BLaER1 (cell line): ENCODE results near the gene CDK9.
"Not testable (repeated sequence)": the region's sequence is repeated elsewhere in the genome, so short reads cannot be mapped to it uniquely, and the experiment has no call there.

Source experiments
- H3K27ac ChIP-seq: shearing (Covaris generic); formaldehyde crosslinking; 2 replicates; pipeline ENCODE4 v1.8.1; 2022
- H3K27me3 ChIP-seq: shearing (Covaris generic); formaldehyde crosslinking; 2 replicates; pipeline ENCODE4 v1.8.1; 2022
- H3K36me3 ChIP-seq: shearing (Covaris generic); formaldehyde crosslinking; 2 replicates; pipeline ENCODE4 v1.8.1; 2022
- H3K4me1 ChIP-seq: shearing (Covaris generic); formaldehyde crosslinking; 2 replicates; pipeline ENCODE4 v1.8.1; 2022
- H3K4me2 ChIP-seq: shearing (Covaris generic); formaldehyde crosslinking; 2 replicates; pipeline ENCODE4 v1.8.1; 2022
- H3K4me3 ChIP-seq: shearing (Covaris generic); formaldehyde crosslinking; 2 replicates; pipeline ENCODE4 v1.8.1; 2022
- H3K9ac ChIP-seq: shearing (Covaris generic); formaldehyde crosslinking; 2 replicates; pipeline ENCODE4 v1.8.1; 2022
- H3K9me3 ChIP-seq: shearing (Covaris generic); formaldehyde crosslinking; 2 replicates; pipeline ENCODE4 v1.8.1; 2022
- H4K20me1 ChIP-seq: shearing (Covaris generic); formaldehyde crosslinking; 2 replicates; pipeline ENCODE4 v1.8.1; 2022
- Cebpa-rat ChIP-seq: shearing (Covaris generic); IDR thresholded peaks from 2 replicates; pipeline ENCODE4 v1.8.1; 2022

The CDK9 gene

DNA sequence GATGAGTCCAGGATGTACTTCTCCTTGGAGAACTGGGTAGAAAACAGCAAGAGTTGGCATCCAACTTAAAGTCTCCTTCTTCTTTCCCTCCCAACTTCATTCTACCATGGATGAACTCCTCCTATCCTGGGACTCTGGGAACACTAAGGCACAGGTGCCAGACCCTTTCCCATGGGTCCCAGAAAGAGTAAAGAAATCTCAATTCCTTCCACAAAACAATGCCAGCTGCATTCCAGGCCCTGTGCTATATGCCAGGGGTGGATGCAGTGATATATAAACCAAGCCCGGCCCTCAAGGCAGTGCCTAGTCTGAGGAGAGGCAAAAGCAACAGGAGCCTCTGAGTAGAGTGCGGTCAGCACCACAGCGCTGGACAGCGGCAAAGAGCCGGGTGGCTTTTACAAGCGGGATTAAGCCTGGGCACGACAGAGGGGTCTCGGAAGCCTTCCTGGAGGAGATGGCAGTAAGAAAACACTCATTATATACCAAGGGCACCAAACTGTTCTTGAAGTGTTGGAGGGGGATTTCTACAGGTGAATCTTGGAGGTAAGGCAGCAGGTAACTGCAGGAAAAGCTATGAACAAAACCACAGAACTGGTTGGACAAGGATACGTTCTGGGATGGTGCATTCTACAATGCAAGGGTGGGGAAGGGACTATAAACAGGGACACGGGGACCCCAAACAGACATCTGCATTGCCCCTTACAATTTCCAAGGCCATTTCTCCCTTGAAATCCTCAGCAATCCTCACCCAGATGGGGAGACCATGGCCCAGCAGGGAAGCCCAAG, 34.4 kb upstream of the CDK9 start:
- peaks cover 96% of the 10 kb centered on the region for H3K36me3 ChIP-seq
- no peak for TF ChIP-seq Cebpa-rat
- no peak overlapping the region for H3K9ac ChIP-seq
- peaks cover 95% of the 10 kb centered on the region for H4K20me1 ChIP-seq
- H3K27me3 ChIP-seq: no peaks in the 10 kb centered on the region
- no peak overlapping the region for H3K27ac ChIP-seq
- H3K4me1 ChIP-seq: no peaks in the 10 kb centered on the region
- H3K9me3 ChIP-seq: no peaks in the 10 kb centered on the region
- H3K4me2 ChIP-seq: no peak overlapping the region
- H3K4me3 ChIP-seq: no peak overlapping the region

DNA sequence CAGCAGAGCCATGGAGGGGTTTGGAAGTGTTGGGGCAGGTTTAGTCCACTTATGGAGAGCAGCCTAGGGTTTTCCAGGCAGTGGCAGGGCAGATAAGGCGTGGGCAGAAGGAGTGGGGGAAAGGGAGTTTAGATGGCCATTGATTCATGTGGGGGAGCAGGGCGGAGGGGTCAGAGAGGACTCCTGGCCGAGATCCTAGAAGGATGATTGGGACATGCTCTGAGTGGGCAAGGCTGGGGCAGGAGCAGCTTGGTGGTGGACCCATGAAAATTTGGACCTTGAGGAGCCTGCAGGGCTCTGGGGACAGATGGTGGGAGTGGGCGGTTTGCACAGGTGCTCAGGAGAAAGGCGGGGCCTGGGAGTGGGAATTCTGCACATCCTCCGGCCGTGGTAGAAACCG, 32.7 kb upstream of the CDK9 start:
- Histone ChIP-seq H3K9ac (no peak overlapping the region), H3K9me3 (no peaks in the 10 kb centered on the region), H3K27ac (no peak overlapping the region), H3K4me2 (no peak overlapping the region), H3K4me3 (no peak overlapping the region), H3K4me1 (no peaks in the 10 kb centered on the region), H3K36me3 (peaks cover 96% of the 10 kb centered on the region), H4K20me1 (peaks cover 96% of the 10 kb centered on the region), H3K27me3 (no peaks in the 10 kb centered on the region)
- TF ChIP-seq Cebpa-rat: no peak

- Histone ChIP-seq H3K9ac (no peak overlapping the region), H3K27ac (no peak overlapping the region), H3K4me3 (no peak overlapping the region), H3K9me3 (no peaks in the 10 kb centered on the region), H3K36me3 (peaks cover 95% of the 10 kb centered on the region), H3K27me3 (no peaks in the 10 kb centered on the region), H3K4me2 (no peak overlapping the region), H3K4me1 (no peaks in the 10 kb centered on the region), H4K20me1 (peaks cover 96% of the 10 kb centered on the region)
- TF ChIP-seq Cebpa-rat: no peak
Measured at GRCh38 chr9:127753622-127754021, 32.2 kb upstream of the CDK9 start.

DNA sequence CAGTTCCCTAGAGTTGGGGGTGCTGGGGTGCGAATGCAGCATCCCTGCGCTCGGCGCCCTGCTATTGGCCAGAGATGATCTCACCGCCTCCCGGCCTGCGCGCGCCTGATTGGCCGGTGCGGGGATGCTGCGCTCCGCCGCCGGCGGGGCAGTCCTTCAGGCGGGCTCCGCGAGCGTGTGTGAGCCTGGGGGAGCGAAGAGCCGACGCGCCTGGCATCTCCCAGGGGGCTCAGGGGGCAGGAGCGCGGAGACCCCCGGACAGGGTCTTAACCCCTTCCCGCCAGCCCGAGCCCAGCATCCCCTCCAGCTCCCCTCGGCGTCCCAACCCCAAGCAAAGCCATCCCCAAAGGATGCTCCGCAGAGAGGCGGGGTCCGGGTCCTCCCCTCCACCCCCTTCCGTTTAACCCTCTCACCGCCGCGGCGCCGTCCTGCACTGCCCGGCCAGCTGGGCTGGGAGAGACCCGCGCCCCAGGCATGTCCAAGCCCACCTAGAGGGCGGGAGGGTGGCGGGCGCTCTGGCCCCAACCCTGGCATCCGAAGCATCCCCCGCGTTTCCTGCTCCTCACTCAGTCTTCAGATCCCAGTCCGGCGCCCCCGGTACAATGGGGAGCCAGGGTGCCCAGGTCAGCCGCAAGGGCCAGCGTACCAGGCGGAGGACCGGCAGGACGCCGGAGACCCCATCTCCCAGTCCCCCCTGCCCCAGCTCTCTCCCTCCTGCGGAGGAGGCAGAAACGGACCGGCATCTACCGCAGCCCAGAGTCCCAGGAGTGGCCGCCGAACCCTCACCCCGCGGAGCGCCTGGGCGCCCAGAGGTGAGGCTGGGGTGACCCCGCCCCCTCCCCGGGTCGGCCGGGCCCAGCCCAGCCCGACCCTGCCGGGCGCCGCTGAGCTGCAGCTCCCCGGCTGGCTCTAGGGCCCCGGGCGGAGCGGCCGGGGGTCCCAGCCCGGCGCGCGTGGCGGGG, 31.5 kb upstream of the CDK9 start:
- Histone ChIP-seq H3K4me3 (no peak overlapping the region), H3K4me1 (no peaks in the 10 kb centered on the region), H3K27ac (no peak overlapping the region), H3K27me3 (no peaks in the 10 kb centered on the region), H4K20me1 (peaks cover 96% of the 10 kb centered on the region), H3K4me2 (no peak overlapping the region), H3K9ac (no peak overlapping the region), H3K36me3 (peaks cover 95% of the 10 kb centered on the region), H3K9me3 (no peaks in the 10 kb centered on the region)
- no peak for TF ChIP-seq Cebpa-rat

DNA sequence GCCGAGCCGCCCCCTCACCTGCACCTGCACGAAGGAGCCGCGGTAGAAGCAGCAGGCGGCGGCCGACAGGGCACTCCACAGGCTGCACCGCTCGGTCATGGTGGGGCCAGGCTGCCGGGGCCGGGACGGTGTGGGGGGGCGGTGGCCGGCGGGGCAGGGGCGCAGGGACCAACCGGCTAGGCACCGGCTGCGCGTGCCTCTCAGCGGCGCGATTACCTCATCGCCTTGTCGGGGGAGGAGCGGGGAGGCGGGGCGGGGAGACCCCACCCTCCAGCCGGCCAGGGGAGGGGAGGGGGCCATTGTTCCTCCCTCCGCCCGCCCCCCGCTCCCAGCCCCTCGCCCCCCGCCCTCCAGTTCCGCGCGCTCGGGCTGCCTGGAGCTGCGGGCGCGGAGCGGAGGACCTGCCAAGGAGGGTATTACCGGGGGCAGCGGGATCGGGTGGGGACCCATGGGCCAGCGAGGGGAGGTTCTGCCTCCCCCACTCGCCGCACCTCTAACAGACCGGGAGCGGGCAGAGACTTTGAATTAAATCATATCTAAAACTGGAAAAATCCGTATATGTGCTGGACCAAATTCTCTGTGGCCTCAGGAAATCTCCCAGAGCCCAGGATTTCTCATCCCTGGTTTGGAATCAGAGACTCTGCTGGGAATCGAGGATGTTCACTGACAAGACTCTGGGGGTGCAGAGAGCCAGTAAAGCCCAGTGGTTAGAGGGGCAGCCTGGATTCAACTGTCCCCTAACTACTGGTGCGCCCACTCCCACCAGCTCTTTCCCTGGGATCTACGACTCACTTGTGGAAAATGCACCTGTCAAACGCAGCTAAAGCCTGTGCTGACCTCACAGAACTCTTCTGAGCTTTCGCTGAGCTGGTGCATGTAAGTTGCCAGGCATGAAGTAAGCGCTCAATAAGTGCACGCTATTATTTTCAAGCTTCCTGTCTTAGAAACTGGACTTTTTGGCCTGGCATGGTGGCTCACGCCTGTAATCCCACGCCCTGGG, 30.5 kb upstream of the CDK9 start:
- H3K4me3 ChIP-seq: no peak overlapping the region
- H3K27me3 ChIP-seq: no peaks in the 10 kb centered on the region
- no peak overlapping the region for H3K27ac ChIP-seq
- no peak overlapping the region for H3K9ac ChIP-seq
- no peaks in the 10 kb centered on the region for H3K4me1 ChIP-seq
- H3K9me3 ChIP-seq: no peaks in the 10 kb centered on the region
- TF ChIP-seq Cebpa-rat: no peak
- peaks cover 94% of the 10 kb centered on the region for H4K20me1 ChIP-seq
- H3K4me2 ChIP-seq: no peak overlapping the region
- peaks cover 95% of the 10 kb centered on the region for H3K36me3 ChIP-seq

- Histone ChIP-seq H3K9me3 (no peaks in the 10 kb centered on the region), H3K9ac (no peak overlapping the region), H3K36me3 (peaks cover 95% of the 10 kb centered on the region), H4K20me1 (peaks cover 94% of the 10 kb centered on the region), H3K27me3 (no peaks in the 10 kb centered on the region), H3K4me1 (no peaks in the 10 kb centered on the region), H3K4me3 (no peak overlapping the region), H3K4me2 (no peak overlapping the region), H3K27ac (no peak overlapping the region)
- TF ChIP-seq Cebpa-rat: no peak
Measured at GRCh38 chr9:127756233-127756632, 29.6 kb upstream of the CDK9 start.

DNA sequence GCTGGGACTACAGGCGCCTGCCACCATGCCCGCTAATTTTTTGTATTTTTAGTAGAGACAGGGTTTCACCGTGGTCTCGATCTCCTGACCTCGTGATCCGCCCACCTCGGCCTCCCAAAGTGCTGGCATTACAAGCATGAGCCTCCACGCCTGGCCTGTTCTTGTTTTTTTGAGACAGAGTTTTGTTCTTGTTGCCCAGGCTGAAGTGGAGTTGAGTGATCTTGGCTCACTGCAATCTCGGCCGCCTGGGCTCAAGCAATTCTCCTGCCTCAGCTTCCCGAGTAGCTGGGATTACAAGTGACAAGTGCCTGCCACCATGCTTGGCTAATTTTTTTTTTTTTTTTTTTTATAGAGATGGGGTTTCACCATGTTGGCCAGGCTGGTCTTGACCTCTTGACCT, 29.1 kb upstream of the CDK9 start:
- not testable (repeated sequence) for H3K27ac ChIP-seq, H3K4me1 ChIP-seq, H3K9ac ChIP-seq, H3K9me3 ChIP-seq, H3K4me2 ChIP-seq, H3K4me3 ChIP-seq, H3K27me3 ChIP-seq
- peaks cover 95% of the 10 kb centered on the region for H3K36me3 ChIP-seq
- H4K20me1 ChIP-seq: peaks cover 94% of the 10 kb centered on the region

GRCh38 chr9:127758843-127759242, 27.0 kb upstream of the CDK9 start:
- TF ChIP-seq Cebpa-rat: no peak

DNA sequence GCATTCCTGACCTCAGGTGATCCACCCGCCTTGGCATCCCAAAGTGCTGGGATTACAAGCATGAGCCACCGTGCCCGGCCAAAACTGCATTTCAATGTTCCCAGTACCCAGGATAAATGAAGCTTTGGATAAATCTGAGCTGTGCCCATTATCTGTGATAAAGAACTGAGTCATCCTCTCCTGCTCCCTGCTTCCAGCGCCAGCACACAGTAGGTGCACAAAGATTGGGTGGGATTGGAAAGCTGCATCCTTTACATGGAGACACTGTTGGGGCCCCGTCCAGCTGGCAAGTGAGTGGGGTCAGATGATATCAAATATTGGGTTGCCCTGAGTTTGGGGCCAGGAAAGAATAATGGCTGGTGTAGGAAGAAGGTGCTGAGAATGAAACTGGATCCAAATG, 24.8 kb upstream of the CDK9 start:
- H3K27me3 ChIP-seq: no peaks in the 10 kb centered on the region
- no peak overlapping the region for H3K4me2 ChIP-seq
- no peak overlapping the region for H3K9ac ChIP-seq
- H3K9me3 ChIP-seq: no peaks in the 10 kb centered on the region
- peaks cover 33% of the 10 kb centered on the region for H3K4me1 ChIP-seq
- H4K20me1 ChIP-seq: peaks cover 97% of the 10 kb centered on the region
- no peak for TF ChIP-seq Cebpa-rat
- H3K27ac ChIP-seq: no peak overlapping the region
- H3K4me3 ChIP-seq: no peak overlapping the region
- peaks cover 98% of the 10 kb centered on the region for H3K36me3 ChIP-seq

More at GRCh38 chr9:127758843-127759242, 27.0 kb upstream of the CDK9 start:
- no peaks in the 10 kb centered on the region for H3K27me3 ChIP-seq
- H4K20me1 ChIP-seq: peaks cover 94% of the 10 kb centered on the region
- H3K4me2 ChIP-seq: no peak overlapping the region
- no peaks in the 10 kb centered on the region for H3K9me3 ChIP-seq
- H3K36me3 ChIP-seq: peaks cover 95% of the 10 kb centered on the region
- H3K4me1 ChIP-seq: peaks cover 19% of the 10 kb centered on the region
- H3K9ac ChIP-seq: no peak overlapping the region
- no peak overlapping the region for H3K4me3 ChIP-seq
- H3K27ac ChIP-seq: no peak overlapping the region
